AG09309 (cell line): Measurements from ENCODE around the gene FHAD1.

ENCODE experiments used
- DNase-seq: peaks from one replicate; pipeline ENCODE4 v3.0.0-alpha.2; 2010; ENCODE audit warnings: low read depth
- H3K4me3 ChIP-seq: 2 replicates; pipeline ENCODE4 v1.5.1; 2011; ENCODE audit warnings: mild to moderate bottlenecking, low read depth, low read length, moderate library complexity; ENCODE audit not compliant: control insufficient read depth
- CTCF ChIP-seq: IDR thresholded peaks from 2 replicates; pipeline ENCODE4 v1.5.1; 2011; ENCODE audit warnings: mild to moderate bottlenecking, low read depth, low read length, inconsistent platforms; ENCODE audit not compliant: insufficient read depth, control insufficient read depth; ENCODE audit errors: missing control alignments

Gene FHAD1

GRCh38 chr1:15346346-15347030 lies 99.5 kb downstream of the FHAD1 start:
- H3K4me3 ChIP-seq = no peak overlapping the region
- no peak for DNase-seq
- TF ChIP-seq CTCF = no peak

- DNase-seq = no peak
- H3K4me3 ChIP-seq = no peak overlapping the region
- TF ChIP-seq CTCF = no peak
Measured at GRCh38 chr1:15347182-15347581, 100.2 kb downstream of the FHAD1 start.

- DNase-seq = no peak
- no peak for TF ChIP-seq CTCF
- no peak overlapping the region for H3K4me3 ChIP-seq
Measured at GRCh38 chr1:15348648-15349047, 101.6 kb downstream of the FHAD1 start.

GRCh38 chr1:15349133-15349532 lies 102.1 kb downstream of the FHAD1 start:
- no peak for DNase-seq
- no peak for TF ChIP-seq CTCF
- no peak overlapping the region for H3K4me3 ChIP-seq

GRCh38 chr1:15350151-15350550 lies 103.1 kb downstream of the FHAD1 start:
- TF ChIP-seq CTCF = no peak
- no peak overlapping the region for H3K4me3 ChIP-seq
- no peak for DNase-seq

- TF ChIP-seq CTCF = no peak
- DNase-seq = no peak
- H3K4me3 ChIP-seq = no peak overlapping the region
Measured at GRCh38 chr1:15350551-15351200, 103.7 kb downstream of the FHAD1 start.
